SU-DHL-6 (cell line): ENCODE data around the gene FOXK2.

Experiments used
- H2AFZ ChIP-seq: fragments of 200-600 bp; sonication (generic); 2 replicates; pipeline ENCODE4 v1.6.1; 2014; ENCODE audit warnings: low read depth, mild to moderate bottlenecking, moderate library complexity, mixed read lengths, antibody characterized with exemption, low read length; ENCODE audit not compliant: severe bottlenecking
- H3F3A ChIP-seq: fragments of 200-600 bp; shearing (Covaris generic); 2 replicates; pipeline ENCODE4 v1.6.0; 2016; ENCODE audit warnings: antibody characterized with exemption, mild to moderate bottlenecking; ENCODE audit not compliant: insufficient read depth
- H3K27ac ChIP-seq: fragments of 200-600 bp; sonication (generic); 2 replicates; pipeline ENCODE4 v1.5.1; 2016; ENCODE audit warnings: low read depth, mild to moderate bottlenecking, low read length, moderate library complexity, mixed read lengths
- H3K27me3 ChIP-seq: fragments of 200-600 bp; sonication (generic), shearing (Covaris generic); 2 replicates; pipeline ENCODE4 v1.6.0; 2014; ENCODE audit warnings: mild to moderate bottlenecking, low read length
- H3K36me3 ChIP-seq: fragments of 200-600 bp; sonication (generic); 2 replicates; pipeline ENCODE4 v1.6.1; 2014; ENCODE audit warnings: mild to moderate bottlenecking, low read length, mixed read lengths
- H3K4me2 ChIP-seq: fragments of 300-600, 200-600 bp; shearing (Covaris generic), sonication (generic); 2 replicates; pipeline ENCODE4 v1.6.0; 2014; ENCODE audit warnings: low read length, low read depth, mild to moderate bottlenecking; ENCODE audit not compliant: poor library complexity, severe bottlenecking
- H3K4me3 ChIP-seq: fragments of 200-600 bp; sonication (generic); 2 replicates; pipeline ENCODE4 v1.5.1; 2014; ENCODE audit warnings: antibody characterized with exemption, low read length, mild to moderate bottlenecking, mixed read lengths; ENCODE audit not compliant: insufficient read depth, poor library complexity, severe bottlenecking
- H3K79me2 ChIP-seq: fragments of 200-600 bp; sonication (generic); 2 replicates; pipeline ENCODE4 v1.6.1; 2014; ENCODE audit warnings: mild to moderate bottlenecking, low read length, moderate library complexity; ENCODE audit not compliant: insufficient read depth
- H3K9ac ChIP-seq: fragments of 200-600 bp; sonication (generic); 2 replicates; pipeline ENCODE4 v1.7.0; 2014; ENCODE audit warnings: mild to moderate bottlenecking, low read length
- H3K9me2 ChIP-seq: fragments of 200-600 bp; sonication (generic); replicated peaks from 2 replicates; pipeline ENCODE4 v1.6.1; 2014; ENCODE audit warnings: low read length; ENCODE audit not compliant: insufficient read depth
- H3K9me3 ChIP-seq: fragments of 200-600 bp; sonication (generic); 2 replicates; pipeline ENCODE4 v1.6.1; 2014; ENCODE audit warnings: low read length, mixed read lengths; ENCODE audit not compliant: insufficient read depth
- H4K20me1 ChIP-seq: fragments of 200-600 bp; sonication (generic); 2 replicates; pipeline ENCODE4 v1.6.1; 2014; ENCODE audit warnings: low read depth, mild to moderate bottlenecking, antibody characterized with exemption, low read length, moderate library complexity, mixed read lengths
- EZH2phosphoT487 ChIP-seq: fragments of 200-600 bp; sonication (generic), shearing (Covaris generic); conservative IDR thresholded peaks from 2 replicates; pipeline ENCODE4 v1.6.1; 2018; ENCODE audit warnings: mild to moderate bottlenecking, antibody characterized with exemption, low read length, moderate library complexity, mixed read lengths
- TF ChIP-seq, protein P1 (sequence below): fragments of 200-600 bp; sonication (generic); IDR thresholded peaks from one replicate; pipeline ENCODE4 v1.5.1; 2017; ENCODE audit warnings: antibody characterized with exemption, mild to moderate bottlenecking, low read length, moderate library complexity; ENCODE audit not compliant: insufficient read depth, poor library complexity, severe bottlenecking

The FOXK2 gene

DNA sequence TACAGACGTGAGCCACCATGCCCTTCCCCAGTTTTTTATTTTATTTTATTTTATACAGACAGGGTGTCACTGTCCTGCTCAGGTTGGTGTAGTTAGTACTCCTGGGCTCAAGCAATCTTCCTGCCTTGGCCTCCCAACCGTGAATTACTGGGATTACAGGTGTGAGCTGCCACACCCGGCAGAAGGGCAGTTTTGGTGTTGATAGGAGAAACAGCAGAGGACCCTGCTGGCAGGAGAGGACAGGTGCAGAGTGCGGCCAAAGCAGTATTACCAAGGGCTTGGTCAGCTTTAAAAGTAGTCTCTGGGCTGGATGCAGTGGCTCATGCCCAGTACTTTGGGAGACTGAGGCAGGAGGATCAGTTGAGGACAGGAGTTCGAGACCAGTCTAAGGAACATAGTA, 22.9 kb downstream of the FOXK2 start:
- Histone ChIP-seq H4K20me1 (peaks cover 26% of the 10 kb centered on the region; the same call in 1 of the 2 replicates), H3K79me2 (peaks cover 97% of the 10 kb centered on the region)

DNA sequence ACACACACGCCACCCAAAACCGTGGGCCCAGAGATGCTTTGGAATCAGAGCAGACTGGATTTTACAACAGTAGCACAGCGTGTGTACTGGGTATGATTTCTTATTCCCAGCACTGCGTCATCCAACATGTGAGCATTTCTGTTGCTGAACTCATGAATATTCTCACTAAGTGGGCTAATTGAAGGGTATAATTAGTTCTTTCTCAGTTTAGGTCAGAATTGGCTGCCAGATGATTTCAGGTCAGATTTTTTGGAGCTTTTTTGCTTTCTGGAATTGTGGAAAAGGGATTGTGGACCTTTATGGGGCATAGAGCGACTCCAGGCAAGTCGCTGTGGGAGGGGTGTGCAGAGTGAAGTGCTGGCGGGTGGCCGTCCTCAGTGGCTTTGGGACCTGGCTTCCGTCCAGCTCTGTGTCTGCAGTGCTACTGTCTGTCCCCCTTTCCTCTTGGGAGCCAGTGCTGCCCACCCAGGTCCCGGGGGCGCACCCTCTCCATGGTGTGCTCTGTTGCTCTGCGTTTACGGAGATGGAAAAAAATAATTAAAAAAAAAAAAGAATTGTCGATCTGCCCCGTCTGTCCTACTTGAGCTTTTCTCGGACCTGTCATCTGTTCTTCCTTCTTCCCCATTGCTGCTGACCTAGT, 25.0 kb downstream of the FOXK2 start:
- H3K9ac ChIP-seq: no peak overlapping the region
- H3K4me3 ChIP-seq: no peak overlapping the region
- peak overlapping the region; percentile 35 for H3K4me2 ChIP-seq

More for the DNA sequence above, 22.9 kb downstream of the FOXK2 start:
- Histone ChIP-seq H3K27ac (no peak overlapping the region), H3K36me3 (no peaks in the 10 kb centered on the region), H3K4me3 (no peak overlapping the region), H3F3A (no peaks in the 10 kb centered on the region), H3K9me2 (no peaks in the 10 kb centered on the region), H3K9ac (no peak overlapping the region), H3K4me2 (no peak overlapping the region), H3K27me3 (no peaks in the 10 kb centered on the region), H3K9me3 (no peaks in the 10 kb centered on the region), H2AFZ (no peak overlapping the region)
- TF ChIP-seq EZH2phosphoT487: no peak
- TF ChIP-seq, protein P1, sequence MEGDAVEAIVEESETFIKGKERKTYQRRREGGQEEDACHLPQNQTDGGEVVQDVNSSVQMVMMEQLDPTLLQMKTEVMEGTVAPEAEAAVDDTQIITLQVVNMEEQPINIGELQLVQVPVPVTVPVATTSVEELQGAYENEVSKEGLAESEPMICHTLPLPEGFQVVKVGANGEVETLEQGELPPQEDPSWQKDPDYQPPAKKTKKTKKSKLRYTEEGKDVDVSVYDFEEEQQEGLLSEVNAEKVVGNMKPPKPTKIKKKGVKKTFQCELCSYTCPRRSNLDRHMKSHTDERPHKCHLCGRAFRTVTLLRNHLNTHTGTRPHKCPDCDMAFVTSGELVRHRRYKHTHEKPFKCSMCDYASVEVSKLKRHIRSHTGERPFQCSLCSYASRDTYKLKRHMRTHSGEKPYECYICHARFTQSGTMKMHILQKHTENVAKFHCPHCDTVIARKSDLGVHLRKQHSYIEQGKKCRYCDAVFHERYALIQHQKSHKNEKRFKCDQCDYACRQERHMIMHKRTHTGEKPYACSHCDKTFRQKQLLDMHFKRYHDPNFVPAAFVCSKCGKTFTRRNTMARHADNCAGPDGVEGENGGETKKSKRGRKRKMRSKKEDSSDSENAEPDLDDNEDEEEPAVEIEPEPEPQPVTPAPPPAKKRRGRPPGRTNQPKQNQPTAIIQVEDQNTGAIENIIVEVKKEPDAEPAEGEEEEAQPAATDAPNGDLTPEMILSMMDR: no peak

DNA sequence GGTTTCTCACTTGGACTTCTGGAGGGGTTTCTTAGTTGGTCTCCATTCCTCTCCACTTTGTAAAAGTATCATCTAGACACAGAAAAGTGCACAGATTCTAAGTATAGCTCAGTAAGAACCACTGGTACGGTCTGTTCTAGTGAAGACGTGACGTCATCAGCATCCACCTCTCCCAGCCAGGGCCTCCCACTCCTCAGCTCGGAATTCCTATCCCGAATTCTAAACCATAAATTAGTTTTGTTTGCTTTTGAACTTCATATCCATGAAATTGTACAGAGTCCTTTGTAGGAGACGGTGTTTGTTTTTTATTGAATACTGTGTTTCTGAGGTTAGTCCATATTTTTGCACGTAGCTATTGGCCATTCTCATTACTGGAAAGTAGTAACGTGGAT, 25.5 kb downstream of the FOXK2 start:
- Histone ChIP-seq H3K4me3 (peak overlapping the region; percentile 13), H3K4me2 (peak overlapping the region; percentile 35), H3K9me3 (no peaks in the 10 kb centered on the region), H3K79me2 (peaks cover 99% of the 10 kb centered on the region), H3K9me2 (no peaks in the 10 kb centered on the region), H3K27ac (no peak overlapping the region), H2AFZ (no peak overlapping the region), H3F3A (no peaks in the 10 kb centered on the region; the same call in 1 of the 2 replicates), H3K9ac (no peak overlapping the region), H3K27me3 (no peaks in the 10 kb centered on the region), H3K36me3 (no peaks in the 10 kb centered on the region), H4K20me1 (peaks cover 27% of the 10 kb centered on the region; the same call in 1 of the 2 replicates)
- TF ChIP-seq, protein P1: no peak
- no peak for TF ChIP-seq EZH2phosphoT487

More for the DNA sequence above, 25.0 kb downstream of the FOXK2 start:
- TF ChIP-seq EZH2phosphoT487: no peak
- TF ChIP-seq, protein P1: no peak
- H3K79me2 ChIP-seq: peaks cover 97% of the 10 kb centered on the region
- no peaks in the 10 kb centered on the region; the same call in 1 of the 2 replicates for H3F3A ChIP-seq
- peaks cover 27% of the 10 kb centered on the region; the same call in 1 of the 2 replicates for H4K20me1 ChIP-seq
- H3K27ac ChIP-seq: no peak overlapping the region
- H3K9me3 ChIP-seq: no peaks in the 10 kb centered on the region
- H2AFZ ChIP-seq: no peak overlapping the region
- no peaks in the 10 kb centered on the region for H3K27me3 ChIP-seq
- H3K36me3 ChIP-seq: no peaks in the 10 kb centered on the region
- no peaks in the 10 kb centered on the region for H3K9me2 ChIP-seq
